GM18511 (cell line): ENCODE measurements around the gene NOL4L.

Experiments
- ATAC-seq: cut with Tn5 transposase; IDR thresholded peaks from one replicate; pipeline ENCODE4 v1.9.1; 2021; ENCODE audit warnings: mild to moderate bottlenecking, moderate library complexity; ENCODE audit not compliant: unreplicated experiment

NOL4L gene

GRCh38 chr20:32585011-32585585 is at the start of gene NOL4L:
TSS of gene NOL4L (minus strand) at chr20:32585333. CDS start at chr20:32584890, 443 bp downstream.
- ATAC-seq: no peak

- ATAC-seq: no peak
Observed at GRCh38 chr20:32634041-32634805, 49.1 kb upstream of the NOL4L start.

- no peak for ATAC-seq
Observed at GRCh38 chr20:32632461-32633354, 47.6 kb upstream of the NOL4L start.

GRCh38 chr20:32631933-32632460 is 46.9 kb upstream of the NOL4L start:
- ATAC-seq: no peak

GRCh38 chr20:32629813-32630212 is 44.7 kb upstream of the NOL4L start:
- no peak for ATAC-seq

- ATAC-seq: no peak
Observed at GRCh38 chr20:32628960-32629530, 43.9 kb upstream of the NOL4L start.

- peak; percentile 47 for ATAC-seq
Observed at GRCh38 chr20:32626859-32627636, 41.9 kb upstream of the NOL4L start.

- ATAC-seq: no peak
Observed at GRCh38 chr20:32626407-32626806, 41.3 kb upstream of the NOL4L start.

- ATAC-seq: no peak
Observed at GRCh38 chr20:32625996-32626395, 40.9 kb upstream of the NOL4L start.

- no peak for ATAC-seq
Observed at GRCh38 chr20:32624687-32625345, 39.7 kb upstream of the NOL4L start.

- ATAC-seq: no peak
Observed at GRCh38 chr20:32623667-32624157, 38.6 kb upstream of the NOL4L start.

- ATAC-seq: no peak
Observed at GRCh38 chr20:32622585-32623468, 37.7 kb upstream of the NOL4L start.

- ATAC-seq: no peak
Observed at GRCh38 chr20:32621891-32622584, 36.9 kb upstream of the NOL4L start.

- ATAC-seq: no peak
Observed at GRCh38 chr20:32621071-32621890, 36.1 kb upstream of the NOL4L start.

- no peak for ATAC-seq
Observed at GRCh38 chr20:32619586-32619985, 34.5 kb upstream of the NOL4L start.

- no peak for ATAC-seq
Observed at GRCh38 chr20:32614772-32615171, 29.6 kb upstream of the NOL4L start.

- ATAC-seq: no peak
Observed at GRCh38 chr20:32614303-32614702, 29.2 kb upstream of the NOL4L start.
